ENCODE measurements around the gene PHEX.

DNA sequence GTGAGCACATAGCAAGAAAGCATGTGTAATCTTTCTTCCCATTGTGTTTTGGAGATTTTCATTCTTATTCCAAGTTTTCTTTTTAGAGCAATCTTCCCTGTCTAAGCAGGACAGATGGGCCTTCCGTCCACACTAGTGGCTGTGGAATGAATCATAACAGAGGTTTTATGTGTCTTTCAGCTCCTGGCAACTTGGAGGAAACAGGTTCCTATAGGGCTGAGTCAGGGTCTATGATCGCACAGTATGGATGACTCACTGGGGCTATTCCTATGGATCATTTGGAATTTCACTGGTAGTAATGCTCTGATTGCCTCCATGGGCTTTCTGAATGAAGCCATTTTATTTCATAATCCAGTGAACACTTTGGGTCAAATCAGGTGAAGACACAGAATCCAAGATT, 188.8 kb downstream of the PHEX start:
- TF ChIP-seq ZFP3 (CRISPR knock-in tag; IDR thresholded peaks at IDR 0.05) (no peak), ZNF565 (CRISPR knock-in tag; conservative IDR thresholded peaks at IDR 0.05; ENCODE audit: low read depth) (no peak), ZC3H10 (CRISPR knock-in tag; IDR thresholded peaks at IDR 0.05) (no peak), ARNTL (CRISPR knock-in tag; IDR thresholded peaks at IDR 0.05; ENCODE audit: borderline replicate concordance, low read depth) (no peak), ZFP30 (CRISPR knock-in tag; IDR thresholded peaks at IDR 0.05) (no peak)
- TF ChIP-seq, protein P1, sequence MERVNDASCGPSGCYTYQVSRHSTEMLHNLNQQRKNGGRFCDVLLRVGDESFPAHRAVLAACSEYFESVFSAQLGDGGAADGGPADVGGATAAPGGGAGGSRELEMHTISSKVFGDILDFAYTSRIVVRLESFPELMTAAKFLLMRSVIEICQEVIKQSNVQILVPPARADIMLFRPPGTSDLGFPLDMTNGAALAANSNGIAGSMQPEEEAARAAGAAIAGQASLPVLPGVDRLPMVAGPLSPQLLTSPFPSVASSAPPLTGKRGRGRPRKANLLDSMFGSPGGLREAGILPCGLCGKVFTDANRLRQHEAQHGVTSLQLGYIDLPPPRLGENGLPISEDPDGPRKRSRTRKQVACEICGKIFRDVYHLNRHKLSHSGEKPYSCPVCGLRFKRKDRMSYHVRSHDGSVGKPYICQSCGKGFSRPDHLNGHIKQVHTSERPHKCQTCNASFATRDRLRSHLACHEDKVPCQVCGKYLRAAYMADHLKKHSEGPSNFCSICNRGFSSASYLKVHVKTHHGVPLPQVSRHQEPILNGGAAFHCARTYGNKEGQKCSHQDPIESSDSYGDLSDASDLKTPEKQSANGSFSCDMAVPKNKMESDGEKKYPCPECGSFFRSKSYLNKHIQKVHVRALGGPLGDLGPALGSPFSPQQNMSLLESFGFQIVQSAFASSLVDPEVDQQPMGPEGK (CRISPR knock-in tag; IDR thresholded peaks at IDR 0.05; ENCODE audit: borderline replicate concordance): no peak
- TF ChIP-seq, protein P2, sequence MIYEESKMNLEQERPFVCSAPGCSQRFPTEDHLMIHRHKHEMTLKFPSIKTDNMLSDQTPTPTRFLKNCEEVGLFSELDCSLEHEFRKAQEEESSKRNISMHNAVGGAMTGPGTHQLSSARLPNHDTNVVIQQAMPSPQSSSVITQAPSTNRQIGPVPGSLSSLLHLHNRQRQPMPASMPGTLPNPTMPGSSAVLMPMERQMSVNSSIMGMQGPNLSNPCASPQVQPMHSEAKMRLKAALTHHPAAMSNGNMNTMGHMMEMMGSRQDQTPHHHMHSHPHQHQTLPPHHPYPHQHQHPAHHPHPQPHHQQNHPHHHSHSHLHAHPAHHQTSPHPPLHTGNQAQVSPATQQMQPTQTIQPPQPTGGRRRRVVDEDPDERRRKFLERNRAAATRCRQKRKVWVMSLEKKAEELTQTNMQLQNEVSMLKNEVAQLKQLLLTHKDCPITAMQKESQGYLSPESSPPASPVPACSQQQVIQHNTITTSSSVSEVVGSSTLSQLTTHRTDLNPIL (CRISPR knock-in tag; IDR thresholded peaks at IDR 0.05; ENCODE audit: low read depth): no peak
